SK-N-MC (cell line): ENCODE data around the gene KCNQ1.
"Not testable (repeated sequence)": the region's sequence is repeated elsewhere in the genome, so short reads cannot be mapped to it uniquely, and the experiment has no call there.

Experiments used
- DNase-seq: peaks from one replicate; pipeline ENCODE4 v3.0.0-alpha.2; 2011; ENCODE audit warnings: low read depth, low spot score
- H3K27ac ChIP-seq: fragments of 200-600 bp; sonication (generic); 2 replicates; pipeline ENCODE4 v1.5.1; 2016; ENCODE audit warnings: mixed run types
- H3K36me3 ChIP-seq: fragments of 200-600 bp; sonication (generic); 2 replicates; pipeline ENCODE4 v1.6.1; 2017; ENCODE audit warnings: antibody characterized with exemption, low read length, mixed read lengths; ENCODE audit not compliant: insufficient read depth
- H3K4me3 ChIP-seq: fragments of 200-600 bp; sonication (generic); 2 replicates; pipeline ENCODE4 v1.5.1; 2016
- H3K9ac ChIP-seq: fragments of 200-600 bp; sonication (generic); 2 replicates; pipeline ENCODE4 v1.8.0; 2017; ENCODE audit warnings: mixed run types, mixed read lengths; ENCODE audit not compliant: insufficient read length
- H3K9me3 ChIP-seq: fragments of 200-600 bp; sonication (generic); 2 replicates; pipeline ENCODE4 v1.6.1; 2017; ENCODE audit warnings: low read depth, mild to moderate bottlenecking, antibody characterized with exemption, low read length, moderate library complexity, mixed read lengths
- EZH2 ChIP-seq: fragments of 200-600 bp; sonication (generic); IDR thresholded peaks from one replicate; pipeline ENCODE4 v1.6.1; 2017; ENCODE audit warnings: antibody characterized with exemption
- FOXP2 ChIP-seq: optimal IDR thresholded peaks from 2 replicates; pipeline ENCODE3; 2011; ENCODE audit warnings: mild to moderate bottlenecking, moderate library complexity; ENCODE audit not compliant: insufficient read depth; ENCODE audit errors: extremely low read length, control extremely low read depth
- POLR2AphosphoS5 ChIP-seq: IDR thresholded peaks from 2 replicates; pipeline ENCODE4 v1.6.1; 2012; ENCODE audit warnings: mild to moderate bottlenecking, low read depth, low read length, borderline replicate concordance

KCNQ1 gene

DNA sequence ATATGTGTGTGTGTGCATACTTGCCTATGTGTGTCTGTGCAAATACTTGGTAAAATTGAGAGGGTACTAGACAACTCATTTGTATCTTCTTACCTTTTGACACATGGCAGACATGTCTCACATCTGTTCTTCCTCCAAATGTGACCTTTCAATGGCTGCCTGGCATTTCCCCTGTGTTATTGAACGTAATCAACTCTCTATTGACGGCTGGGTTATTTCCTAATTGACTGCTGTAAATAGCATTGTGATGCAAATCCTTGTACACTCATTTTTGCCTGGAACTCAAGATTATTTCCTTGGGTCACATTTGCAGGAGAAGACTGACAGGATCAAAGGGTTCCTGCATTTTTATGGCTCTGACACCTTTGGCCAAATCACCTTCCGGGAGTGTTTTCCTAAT, 37.4 kb downstream of the KCNQ1 start:
- Histone ChIP-seq H3K27ac (no peak overlapping the region), H3K9ac (no peak overlapping the region), H3K4me3 (no peak overlapping the region), H3K36me3 (no peaks in the 10 kb centered on the region), H3K9me3 (no peaks in the 10 kb centered on the region)
- TF ChIP-seq POLR2AphosphoS5, result no peak
- TF ChIP-seq EZH2, result no peak
- no peak for TF ChIP-seq FOXP2
- no peak for DNase-seq

DNA sequence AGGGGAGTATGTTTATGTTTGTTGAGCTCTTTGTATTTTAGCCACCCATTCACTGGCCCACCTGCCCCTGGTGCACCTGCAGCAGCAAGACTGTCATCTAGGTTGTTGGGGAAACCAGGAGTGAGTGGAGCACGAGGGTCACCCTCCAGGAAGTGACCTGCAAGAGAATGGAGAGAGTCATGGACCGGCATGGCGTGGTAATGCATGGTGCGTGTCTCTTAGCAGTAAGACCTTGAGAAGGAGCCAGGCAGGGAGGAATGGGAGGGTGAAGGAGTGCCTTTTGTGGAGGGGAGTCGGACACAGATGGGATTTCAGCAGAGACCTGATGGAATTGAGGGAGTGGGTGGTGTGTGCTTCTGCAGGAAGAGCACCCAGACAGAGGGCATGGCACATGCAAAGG, 37.9 kb downstream of the KCNQ1 start:
- DNase-seq, result no peak
- no peak for TF ChIP-seq POLR2AphosphoS5
- TF ChIP-seq EZH2, result no peak
- TF ChIP-seq FOXP2, result no peak
- no peaks in the 10 kb centered on the region for H3K36me3 ChIP-seq
- no peaks in the 10 kb centered on the region for H3K9me3 ChIP-seq
- no peak overlapping the region for H3K27ac ChIP-seq
- H3K9ac ChIP-seq, result no peak overlapping the region
- H3K4me3 ChIP-seq, result no peak overlapping the region

DNA sequence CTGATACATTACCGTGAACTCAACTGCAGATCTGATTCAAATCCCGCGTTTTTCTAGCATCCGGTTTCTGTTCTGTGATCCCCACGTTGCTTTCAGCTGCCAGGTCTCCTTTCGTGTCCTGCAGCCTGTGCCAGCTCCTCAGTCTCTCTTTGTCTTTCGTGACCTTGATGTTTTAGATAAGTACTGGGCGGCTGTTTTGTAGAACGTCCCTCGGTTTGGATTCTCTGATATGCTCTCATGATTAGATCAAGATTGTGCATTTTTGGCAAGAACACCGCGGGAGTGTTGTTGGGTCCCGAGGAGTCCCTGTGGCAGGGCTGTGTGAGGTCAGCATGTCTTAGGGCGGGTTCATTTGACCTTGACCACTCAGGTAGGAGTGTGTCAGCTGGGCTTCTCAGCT, 38.6 kb downstream of the KCNQ1 start:
- Histone ChIP-seq H3K9me3 (no peaks in the 10 kb centered on the region), H3K36me3 (no peaks in the 10 kb centered on the region), H3K27ac (no peak overlapping the region), H3K9ac (no peak overlapping the region), H3K4me3 (no peak overlapping the region)
- TF ChIP-seq POLR2AphosphoS5 (no peak), EZH2 (no peak), FOXP2 (no peak)
- no peak for DNase-seq

DNA sequence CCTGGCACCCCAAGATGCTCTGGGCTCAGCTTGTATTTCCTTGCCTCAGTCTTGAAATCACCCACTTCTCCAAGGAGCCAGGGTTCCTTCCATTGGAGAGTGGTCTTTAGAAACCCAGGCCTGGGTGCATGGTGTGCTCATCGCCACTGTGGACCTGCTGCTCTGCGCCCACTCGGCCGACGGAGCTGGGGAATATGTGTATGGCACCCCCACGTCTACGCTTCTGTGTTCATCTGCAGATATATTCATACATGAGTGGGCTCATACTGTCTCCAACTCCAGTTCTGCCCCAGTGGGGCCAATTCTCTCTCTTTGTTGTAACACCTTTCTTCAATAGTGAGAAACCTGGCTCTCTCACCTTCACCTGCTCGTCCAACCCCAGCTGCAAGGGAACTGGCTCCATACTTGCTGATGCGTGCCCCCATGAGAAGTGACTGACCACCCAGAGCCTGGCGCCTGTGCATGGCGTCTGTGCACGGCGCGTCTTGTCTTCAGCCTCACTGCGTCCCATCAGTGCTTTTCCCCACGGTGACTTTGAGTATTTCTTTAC, 39.8 kb downstream of the KCNQ1 start:
- no peak overlapping the region for H3K27ac ChIP-seq
- no peak overlapping the region for H3K4me3 ChIP-seq
- H3K9me3 ChIP-seq, result no peaks in the 10 kb centered on the region
- no peak overlapping the region for H3K9ac ChIP-seq
- no peaks in the 10 kb centered on the region for H3K36me3 ChIP-seq
- DNase-seq, result no peak
- TF ChIP-seq POLR2AphosphoS5 (no peak), FOXP2 (no peak), EZH2 (no peak)

DNA sequence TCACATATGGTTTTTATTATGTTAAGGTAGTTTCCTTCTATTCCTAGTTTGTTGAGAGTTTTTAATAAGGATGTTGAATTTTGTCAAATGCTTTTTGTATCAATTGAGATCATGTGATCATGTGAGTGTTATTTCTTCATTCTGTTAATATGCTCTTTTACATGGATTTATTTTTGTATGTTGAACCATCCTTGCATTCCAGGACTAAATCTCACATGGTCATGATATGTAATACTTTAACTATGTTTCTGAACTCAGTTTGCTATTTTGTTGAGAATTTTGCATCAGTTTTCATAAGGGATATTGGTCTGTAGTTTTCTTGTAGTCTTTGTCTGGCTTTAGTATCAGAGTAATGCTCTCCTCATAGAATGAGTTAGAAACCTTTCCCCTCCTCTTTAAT, 43.2 kb downstream of the KCNQ1 start:
- Histone ChIP-seq H3K36me3 (no peaks in the 10 kb centered on the region), H3K9ac (no peak overlapping the region), H3K9me3 (no peaks in the 10 kb centered on the region), H3K4me3 (no peak overlapping the region), H3K27ac (no peak overlapping the region)
- DNase-seq, result no peak
- TF ChIP-seq POLR2AphosphoS5, result no peak
- no peak for TF ChIP-seq FOXP2
- no peak for TF ChIP-seq EZH2

DNA sequence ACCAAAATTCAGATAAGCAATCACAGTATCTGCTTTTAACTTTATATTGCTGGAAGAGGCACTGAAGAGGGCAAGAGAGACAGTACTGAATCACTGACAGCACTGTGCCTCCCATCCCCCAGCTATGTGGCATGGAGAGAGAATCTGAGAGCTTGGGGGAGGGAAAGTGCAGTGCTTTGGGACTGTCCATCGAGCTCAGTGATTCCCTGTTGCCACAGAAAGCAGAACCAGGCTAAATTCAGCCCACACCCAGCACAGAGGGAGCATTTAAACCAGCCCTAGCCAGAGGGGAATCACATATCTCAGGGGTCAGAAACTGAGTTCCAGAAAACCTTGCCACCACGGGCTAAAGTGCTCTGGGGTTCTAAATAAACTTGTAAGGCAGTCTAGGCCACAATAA, 44.3 kb downstream of the KCNQ1 start:
- H3K36me3 ChIP-seq, result no peaks in the 10 kb centered on the region
- H3K9ac ChIP-seq, result no peak overlapping the region
- no peak for DNase-seq
- no peaks in the 10 kb centered on the region for H3K9me3 ChIP-seq
- no peak for TF ChIP-seq EZH2
- TF ChIP-seq FOXP2, result no peak
- no peak for TF ChIP-seq POLR2AphosphoS5
- no peak overlapping the region for H3K27ac ChIP-seq
- no peak overlapping the region for H3K4me3 ChIP-seq

GRCh38 chr11:2497951-2498350, 53.1 kb downstream of the KCNQ1 start:
- not testable (repeated sequence) for H3K4me3 ChIP-seq, H3K27ac ChIP-seq, H3K9ac ChIP-seq, DNase-seq, H3K9me3 ChIP-seq, H3K36me3 ChIP-seq

DNA sequence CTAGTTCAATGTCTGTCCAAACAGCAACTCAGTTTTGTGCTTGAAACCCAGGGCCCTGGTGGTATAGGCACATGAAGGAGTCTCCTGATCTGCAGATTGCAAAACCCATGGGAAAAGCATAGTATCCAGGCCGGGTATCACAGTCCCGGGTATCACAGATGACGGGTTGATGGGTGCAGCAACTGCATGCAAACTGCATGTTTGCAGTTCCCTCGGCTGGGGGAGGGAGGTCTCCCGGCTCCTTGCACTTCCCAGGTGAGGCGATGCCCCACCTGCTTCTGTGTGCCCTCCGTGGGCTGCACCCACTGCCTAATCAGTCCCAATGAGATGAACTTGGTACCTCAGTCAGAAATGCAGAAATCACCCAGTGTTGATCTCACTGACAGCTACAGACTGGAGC, 53.9 kb downstream of the KCNQ1 start:
- Histone ChIP-seq H3K36me3 (no peaks in the 10 kb centered on the region), H3K4me3 (no peak overlapping the region), H3K9me3 (no peaks in the 10 kb centered on the region), H3K27ac (no peak overlapping the region), H3K9ac (no peak overlapping the region)
- DNase-seq, result no peak
- no peak for TF ChIP-seq FOXP2
- TF ChIP-seq POLR2AphosphoS5, result no peak
- TF ChIP-seq EZH2, result no peak

DNA sequence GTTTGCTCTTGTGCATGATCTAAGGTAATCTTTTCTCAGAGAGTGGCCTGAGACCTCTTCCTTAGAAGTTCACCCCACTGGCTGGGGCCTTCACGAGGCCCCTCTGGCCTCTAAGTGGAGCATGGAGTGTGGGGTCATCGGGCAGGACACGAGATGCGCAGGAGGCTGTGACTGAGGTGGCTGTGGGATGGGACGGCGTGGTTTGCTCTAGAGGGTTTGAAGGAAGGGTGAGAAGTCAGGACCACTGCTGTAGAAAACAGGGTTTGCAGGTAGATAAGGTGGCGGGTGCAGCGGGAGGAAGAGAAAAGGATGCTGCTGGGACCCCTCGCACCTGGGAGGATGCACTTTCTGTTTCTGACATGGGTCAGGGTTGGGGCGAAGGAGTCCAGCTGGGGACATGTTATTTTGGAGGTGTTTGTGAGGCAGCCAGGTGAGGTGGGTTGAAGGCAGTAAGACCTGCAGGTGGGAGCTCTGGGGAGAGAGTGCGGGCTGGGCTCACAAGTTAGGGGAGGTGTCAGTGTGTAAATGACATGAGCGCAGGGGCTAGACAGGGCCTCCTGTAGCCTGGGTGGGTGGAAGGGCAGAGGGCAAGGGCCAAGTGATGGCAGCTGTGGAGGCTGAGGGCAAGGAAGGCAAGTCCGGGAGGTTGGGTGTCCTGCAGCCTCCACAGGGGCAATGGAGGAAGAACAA, 62.5 kb downstream of the KCNQ1 start:
- no peak for DNase-seq
- Histone ChIP-seq H3K9me3 (no peaks in the 10 kb centered on the region), H3K9ac (no peak overlapping the region), H3K36me3 (no peaks in the 10 kb centered on the region), H3K4me3 (no peak overlapping the region), H3K27ac (no peak overlapping the region)
- no peak for TF ChIP-seq POLR2AphosphoS5
- no peak for TF ChIP-seq EZH2
- TF ChIP-seq FOXP2, result no peak
